ENCODE results near the gene BICD1. TPM values are rescaled to one million over a fixed set of nuclear protein-coding genes. Genes with fewer than 3 reads are reported as not detected.

BICD1 gene
- total RNA-seq, 6 donors from 2014 or later, result 11.3 to 44.0 (median 15.4) TPM

DNA sequence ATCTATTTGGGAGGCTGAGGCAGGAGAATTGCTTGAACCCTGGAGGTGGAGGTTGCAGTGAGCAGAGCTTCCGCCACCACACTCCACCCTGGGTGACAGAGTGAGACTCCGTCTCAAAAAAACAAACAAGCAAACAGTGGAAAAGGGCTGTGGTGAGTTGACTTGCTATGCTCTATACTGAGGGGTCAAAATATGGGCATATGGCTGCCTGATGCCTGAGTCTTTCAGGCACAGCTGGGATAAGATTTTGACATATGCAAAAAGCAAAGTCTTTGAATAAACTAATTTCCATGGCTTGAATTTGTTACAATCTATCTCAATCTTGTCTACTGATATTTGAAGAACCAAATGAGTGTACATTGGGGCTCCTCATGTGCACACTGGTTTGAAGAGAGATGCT lies 40.4 kb upstream of the BICD1 start:
- no peaks in the 10 kb centered on the region for H3K36me3 ChIP-seq
- 92 to 96% methylated on average over 2 of the region's 2 CpGs for WGBS, 2 donors
- H3K27me3 ChIP-seq, result no peaks in the 10 kb centered on the region
- no peak overlapping the region for H3K27ac ChIP-seq
- no peak overlapping the region for H3K4me3 ChIP-seq
- ATAC-seq (ENCODE audit: low FRiP score in 2 of 2) (no peak), DNase-seq (no peak)
- no peaks in the 10 kb centered on the region for H3K9me3 ChIP-seq
- no peaks in the 10 kb centered on the region for H3K4me1 ChIP-seq
- no peak for TF ChIP-seq EP300 (IDR thresholded peaks at IDR 0.05)
- TF ChIP-seq POLR2A (IDR thresholded peaks at IDR 0.05), result no peak
- TF ChIP-seq POLR2AphosphoS5 (IDR thresholded peaks at IDR 0.05), result no peak
- TF ChIP-seq CTCF (IDR thresholded peaks at IDR 0.05), result no peak

DNA sequence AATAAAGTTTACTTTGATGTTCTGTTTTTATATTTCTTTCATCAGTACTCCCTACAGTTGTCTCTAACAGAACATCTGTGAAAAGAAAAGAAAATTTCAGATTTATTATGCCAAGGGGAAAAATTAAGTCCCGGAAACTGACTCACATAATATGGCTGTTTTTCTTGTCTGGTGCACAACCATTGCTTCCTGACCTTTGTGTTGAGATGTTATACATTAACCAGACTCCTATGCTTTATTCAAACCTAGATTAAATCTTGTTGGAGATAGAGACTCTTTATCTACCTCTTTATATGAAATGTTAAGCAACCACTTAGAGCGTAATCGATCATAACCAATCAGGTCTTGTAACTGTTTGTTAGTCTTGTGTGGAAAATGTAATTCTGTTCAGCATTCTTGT lies 37.6 kb upstream of the BICD1 start:
- no peaks in the 10 kb centered on the region for H3K27me3 ChIP-seq
- ATAC-seq (ENCODE audit: low FRiP score in 2 of 2), result no peak
- no peak for TF ChIP-seq POLR2A (IDR thresholded peaks at IDR 0.05)
- TF ChIP-seq EP300 (IDR thresholded peaks at IDR 0.05), result no peak
- TF ChIP-seq POLR2AphosphoS5 (IDR thresholded peaks at IDR 0.05), result no peak
- no peak for TF ChIP-seq CTCF (IDR thresholded peaks at IDR 0.05)
- DNase-seq, result no peak
- H3K9me3 ChIP-seq, result no peaks in the 10 kb centered on the region
- no peaks in the 10 kb centered on the region for H3K36me3 ChIP-seq
- no peak overlapping the region for H3K4me3 ChIP-seq
- no peaks in the 10 kb centered on the region for H3K4me1 ChIP-seq
- WGBS, 2 donors, result 68 to 93% methylated on average over 3 of the region's 3 CpGs
- H3K27ac ChIP-seq, result no peak overlapping the region

- Histone ChIP-seq H3K4me1 (no peaks in the 10 kb centered on the region), H3K27ac (no peak overlapping the region), H3K27me3 (no peaks in the 10 kb centered on the region), H3K4me3 (no peak overlapping the region), H3K36me3 (no peaks in the 10 kb centered on the region), H3K9me3 (no peaks in the 10 kb centered on the region)
- TF ChIP-seq POLR2A (IDR thresholded peaks at IDR 0.05) (no peak), EP300 (IDR thresholded peaks at IDR 0.05) (no peak), POLR2AphosphoS5 (IDR thresholded peaks at IDR 0.05) (no peak), CTCF (IDR thresholded peaks at IDR 0.05) (no peak)
- 90 to 96% methylated on average over 5 of the region's 5 CpGs for WGBS, 2 donors
- no peak for ATAC-seq (ENCODE audit: low FRiP score in 2 of 2)
- no peak for DNase-seq
Observed at GRCh38 chr12:32069731-32070130, 36.9 kb upstream of the BICD1 start.

GRCh38 chr12:32070370-32070769 lies 36.3 kb upstream of the BICD1 start:
- DNase-seq (no peak), ATAC-seq (ENCODE audit: low FRiP score in 2 of 2) (no peak)
- no peak overlapping the region for H3K27ac ChIP-seq
- no peaks in the 10 kb centered on the region for H3K4me1 ChIP-seq
- no peak overlapping the region for H3K4me3 ChIP-seq
- no peaks in the 10 kb centered on the region for H3K9me3 ChIP-seq
- WGBS, 2 donors, result 5 to 42% methylated on average over 1 of the region's 1 CpG
- TF ChIP-seq CTCF (IDR thresholded peaks at IDR 0.05), result no peak
- TF ChIP-seq POLR2AphosphoS5 (IDR thresholded peaks at IDR 0.05), result no peak
- no peaks in the 10 kb centered on the region for H3K27me3 ChIP-seq
- H3K36me3 ChIP-seq, result no peaks in the 10 kb centered on the region

GRCh38 chr12:32072102-32072501 lies 34.5 kb upstream of the BICD1 start:
- ATAC-seq (ENCODE audit: low FRiP score in 2 of 2), result no peak
- TF ChIP-seq CTCF (IDR thresholded peaks at IDR 0.05) (no peak), POLR2A (IDR thresholded peaks at IDR 0.05) (no peak), EP300 (IDR thresholded peaks at IDR 0.05) (no peak), POLR2AphosphoS5 (IDR thresholded peaks at IDR 0.05) (no peak)
- Histone ChIP-seq H3K9me3 (no peaks in the 10 kb centered on the region), H3K36me3 (no peaks in the 10 kb centered on the region), H3K4me3 (no peak overlapping the region), H3K4me1 (no peaks in the 10 kb centered on the region), H3K27me3 (no peaks in the 10 kb centered on the region), H3K27ac (no peak overlapping the region)
- DNase-seq, result no peak
- 86 to 89% methylated on average over 6 of the region's 6 CpGs for whole genome bisulfite sequencing, 2 donors
